BE2C (cell line): ENCODE measurements around the gene APLNR.

Experiments
- DNase-seq: peaks from one replicate; pipeline ENCODE4 v3.0.0-alpha.2; 2020
- H3K27me3 ChIP-seq: fragments of 250-450 bp; sonication (Bioruptor Pico); 2 replicates; pipeline ENCODE4 v1.5.1; 2020; ENCODE audit warnings: mild to moderate bottlenecking
- H3K36me3 ChIP-seq: fragments of 250-450 bp; sonication (Bioruptor Pico); 2 replicates; pipeline ENCODE4 v1.5.1; 2020; ENCODE audit warnings: mild to moderate bottlenecking
- H3K4me1 ChIP-seq: fragments of 250-450 bp; sonication (Bioruptor Pico); 2 replicates; pipeline ENCODE4 v1.5.1; 2020
- H3K4me3 ChIP-seq: 2 replicates; pipeline ENCODE4 v1.5.1; 2011; ENCODE audit warnings: low read depth, low read length
- H3K9me3 ChIP-seq: fragments of 250-450 bp; sonication (Bioruptor Pico); 2 replicates; pipeline ENCODE4 v1.5.1; 2020
- CTCF ChIP-seq: IDR thresholded peaks from 2 replicates; pipeline ENCODE4 v1.5.1; 2012; ENCODE audit warnings: mild to moderate bottlenecking, low read depth, low read length

Gene APLNR

GRCh38 chr11:57276971-57277675 is 40.1 kb upstream of the APLNR start:
- H3K4me1 ChIP-seq = no peaks in the 10 kb centered on the region
- no peak for TF ChIP-seq CTCF
- DNase-seq = no peak
- H3K27me3 ChIP-seq = no peaks in the 10 kb centered on the region
- H3K4me3 ChIP-seq = no peak overlapping the region
- H3K36me3 ChIP-seq = no peaks in the 10 kb centered on the region
- H3K9me3 ChIP-seq = no peaks in the 10 kb centered on the region

GRCh38 chr11:57276169-57276970 is 39.3 kb upstream of the APLNR start:
- no peak for TF ChIP-seq CTCF
- Histone ChIP-seq H3K27me3 (no peaks in the 10 kb centered on the region), H3K4me3 (no peak overlapping the region), H3K36me3 (no peaks in the 10 kb centered on the region), H3K9me3 (no peaks in the 10 kb centered on the region), H3K4me1 (no peaks in the 10 kb centered on the region)
- no peak for DNase-seq

- Histone ChIP-seq H3K4me1 (no peaks in the 10 kb centered on the region), H3K27me3 (no peaks in the 10 kb centered on the region), H3K4me3 (no peak overlapping the region), H3K36me3 (no peaks in the 10 kb centered on the region), H3K9me3 (no peaks in the 10 kb centered on the region)
- TF ChIP-seq CTCF = no peak
- DNase-seq = no peak
These were observed 38.5 kb upstream of the APLNR start for GRCh38 chr11:57275582-57275981.

GRCh38 chr11:57274904-57275498 is 38.0 kb upstream of the APLNR start:
- no peaks in the 10 kb centered on the region for H3K27me3 ChIP-seq
- H3K9me3 ChIP-seq = no peaks in the 10 kb centered on the region
- no peaks in the 10 kb centered on the region for H3K4me1 ChIP-seq
- no peak overlapping the region for H3K4me3 ChIP-seq
- no peak for TF ChIP-seq CTCF
- no peaks in the 10 kb centered on the region for H3K36me3 ChIP-seq
- DNase-seq = no peak

- H3K4me1 ChIP-seq = no peaks in the 10 kb centered on the region
- no peak for DNase-seq
- H3K9me3 ChIP-seq = no peaks in the 10 kb centered on the region
- TF ChIP-seq CTCF = no peak
- no peaks in the 10 kb centered on the region for H3K27me3 ChIP-seq
- H3K4me3 ChIP-seq = no peak overlapping the region
- no peaks in the 10 kb centered on the region for H3K36me3 ChIP-seq
These were observed 36.5 kb upstream of the APLNR start for GRCh38 chr11:57273448-57274058.
